Measurements from ENCODE around the gene FAM47E.

DNA sequence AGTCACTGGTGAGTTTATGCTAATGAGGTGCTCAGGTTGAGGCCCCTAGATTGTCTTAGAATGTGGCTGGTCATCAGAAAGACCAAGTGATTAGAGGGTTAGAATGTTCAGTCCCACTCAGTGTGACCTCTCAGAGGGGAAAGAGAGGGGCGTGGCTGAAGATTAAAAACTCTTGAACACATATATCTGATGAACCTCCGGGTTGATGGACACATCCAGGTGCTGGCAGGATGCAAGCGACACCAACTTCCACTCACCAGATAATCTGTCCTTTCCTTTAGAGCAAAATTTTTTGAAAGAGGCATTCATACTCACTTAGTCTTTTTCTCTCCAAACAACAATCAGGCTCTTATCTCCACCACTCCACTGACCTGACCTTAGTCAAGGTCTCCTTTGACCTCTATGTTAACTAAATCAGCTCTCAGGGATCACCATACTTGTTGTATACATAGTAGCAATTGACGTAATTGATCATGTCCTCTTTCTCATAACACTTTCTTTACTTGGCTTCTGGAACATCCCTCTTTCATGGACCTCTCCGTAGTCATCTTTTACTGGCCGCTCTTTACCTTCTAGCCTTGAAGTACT lies 14.2 kb downstream of the FAM47E start:
- no peak for TF ChIP-seq CTCF (IDR thresholded peaks at IDR 0.05)
- no peak for TF ChIP-seq POLR2AphosphoS5 (IDR thresholded peaks at IDR 0.05)
